GM12874 (cell line): ENCODE data around the gene IQCM.

Experiments used
- TF ChIP-seq, protein P1 (sequence below): IDR thresholded peaks from 2 replicates; pipeline ENCODE4 v1.5.1; 2011; ENCODE audit warnings: low read depth, mild to moderate bottlenecking, control low read depth, low read length, moderate library complexity; ENCODE audit not compliant: insufficient read depth

The IQCM gene

DNA sequence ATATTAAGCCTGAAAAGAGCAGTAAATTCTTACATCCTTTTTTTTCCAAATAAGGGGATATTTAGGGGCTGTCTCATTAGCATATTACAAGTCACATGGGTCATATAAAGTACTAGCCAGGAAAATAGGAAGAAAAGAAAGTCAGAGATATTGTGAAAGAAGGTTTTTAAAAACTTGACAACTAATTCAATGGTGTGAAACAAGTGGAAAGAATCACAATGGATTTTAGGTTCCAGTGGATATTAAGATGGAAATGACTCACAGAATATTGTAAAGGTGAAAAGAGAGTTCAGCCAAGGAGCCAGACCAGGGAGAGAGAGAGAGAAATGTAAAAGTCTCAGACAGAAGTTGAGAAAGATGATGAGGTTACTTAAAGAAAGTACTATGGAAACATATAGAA, 297.2 kb downstream of the IQCM start:
- TF ChIP-seq, protein P1, sequence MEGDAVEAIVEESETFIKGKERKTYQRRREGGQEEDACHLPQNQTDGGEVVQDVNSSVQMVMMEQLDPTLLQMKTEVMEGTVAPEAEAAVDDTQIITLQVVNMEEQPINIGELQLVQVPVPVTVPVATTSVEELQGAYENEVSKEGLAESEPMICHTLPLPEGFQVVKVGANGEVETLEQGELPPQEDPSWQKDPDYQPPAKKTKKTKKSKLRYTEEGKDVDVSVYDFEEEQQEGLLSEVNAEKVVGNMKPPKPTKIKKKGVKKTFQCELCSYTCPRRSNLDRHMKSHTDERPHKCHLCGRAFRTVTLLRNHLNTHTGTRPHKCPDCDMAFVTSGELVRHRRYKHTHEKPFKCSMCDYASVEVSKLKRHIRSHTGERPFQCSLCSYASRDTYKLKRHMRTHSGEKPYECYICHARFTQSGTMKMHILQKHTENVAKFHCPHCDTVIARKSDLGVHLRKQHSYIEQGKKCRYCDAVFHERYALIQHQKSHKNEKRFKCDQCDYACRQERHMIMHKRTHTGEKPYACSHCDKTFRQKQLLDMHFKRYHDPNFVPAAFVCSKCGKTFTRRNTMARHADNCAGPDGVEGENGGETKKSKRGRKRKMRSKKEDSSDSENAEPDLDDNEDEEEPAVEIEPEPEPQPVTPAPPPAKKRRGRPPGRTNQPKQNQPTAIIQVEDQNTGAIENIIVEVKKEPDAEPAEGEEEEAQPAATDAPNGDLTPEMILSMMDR: no peak

DNA sequence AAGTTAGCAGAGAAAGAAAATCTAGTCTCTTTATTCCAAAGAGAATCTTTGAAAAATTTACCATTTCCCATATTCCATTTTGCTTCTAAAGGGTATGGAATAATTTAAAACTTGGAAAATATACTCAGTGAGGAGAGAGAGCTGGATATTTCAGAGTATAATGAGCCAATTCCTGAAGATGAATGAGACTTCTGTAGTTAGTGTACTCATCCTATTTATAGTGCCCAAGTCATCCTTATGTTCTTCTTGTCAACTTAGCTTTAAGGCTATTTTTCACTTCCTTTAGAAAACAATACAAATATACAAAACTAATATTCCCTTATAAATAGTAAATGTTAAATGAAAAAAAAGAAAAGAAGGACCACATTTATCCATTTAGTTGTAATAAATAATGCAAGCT, 302.6 kb downstream of the IQCM start:
- TF ChIP-seq, protein P1: no peak

DNA sequence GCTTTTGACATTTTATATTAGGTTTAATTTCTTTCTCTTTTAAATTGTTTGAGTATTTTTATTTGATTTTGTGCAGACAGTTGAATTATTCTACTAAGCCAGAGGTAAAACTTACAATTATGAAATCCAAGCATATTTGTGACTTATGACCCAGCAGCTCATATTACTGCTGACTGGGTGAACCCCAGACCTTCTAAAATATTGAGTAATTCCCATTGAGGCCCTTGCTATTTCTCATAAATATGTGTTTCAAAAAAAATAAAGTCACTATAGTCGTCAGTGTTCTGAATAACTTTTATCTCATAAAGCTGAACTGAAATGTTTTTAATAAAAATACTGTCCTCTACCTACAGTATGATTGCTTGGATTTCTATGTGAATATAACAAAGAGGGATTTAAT, 303.1 kb downstream of the IQCM start:
- TF ChIP-seq, protein P1: no peak

DNA sequence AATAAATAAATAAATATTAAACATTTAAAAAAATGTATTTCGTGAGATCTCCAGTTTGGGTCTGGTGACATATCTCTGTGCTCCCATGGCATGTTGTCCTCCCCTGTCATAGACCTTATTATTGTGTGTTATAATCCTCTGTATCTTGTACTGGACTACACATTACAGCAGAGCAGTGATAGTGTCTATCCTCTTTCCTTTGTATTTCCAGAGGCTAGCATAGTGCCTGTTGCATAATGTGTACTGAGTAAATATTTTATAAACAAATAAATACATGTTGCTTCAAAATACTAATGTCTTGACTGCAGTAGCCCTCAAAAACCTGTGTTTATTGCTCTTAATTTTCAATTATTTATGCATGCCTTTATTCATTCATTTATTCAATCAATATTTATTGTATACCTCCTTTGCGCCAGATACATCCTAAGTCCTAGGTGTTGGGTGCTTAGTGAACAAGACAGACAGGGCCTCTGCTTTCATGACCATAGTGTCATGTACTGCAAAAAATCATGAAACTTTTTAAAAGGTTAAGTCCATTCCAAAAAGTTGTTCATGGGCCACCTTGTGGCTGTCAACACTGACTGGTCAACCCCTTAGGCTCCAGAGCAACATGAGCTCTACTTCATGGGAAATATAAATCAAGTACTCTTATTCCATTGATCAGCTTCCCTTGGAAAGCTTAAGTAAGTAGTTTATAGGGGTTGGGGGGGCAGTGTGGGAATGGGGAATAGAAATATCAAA, 303.9 kb downstream of the IQCM start:
- TF ChIP-seq, protein P1: no peak

DNA sequence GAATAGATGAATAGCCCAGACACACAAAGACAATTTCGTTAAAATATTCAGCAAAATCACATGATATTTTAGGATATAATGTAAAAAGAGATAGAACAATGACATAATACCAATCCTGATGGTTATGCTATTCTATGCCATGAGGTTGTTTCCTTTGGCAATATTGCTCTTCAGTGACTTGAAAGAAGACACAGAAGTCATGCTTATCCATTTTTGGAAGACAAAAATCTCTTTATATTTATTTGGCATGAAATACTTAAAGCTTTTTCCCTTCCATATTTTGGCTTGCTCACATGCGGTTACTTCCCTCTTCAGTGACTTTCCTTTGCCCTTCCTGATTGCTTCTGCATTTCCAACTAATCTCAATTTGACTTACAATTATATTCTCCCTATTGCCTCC, 314.8 kb downstream of the IQCM start:
- TF ChIP-seq, protein P1: no peak

DNA sequence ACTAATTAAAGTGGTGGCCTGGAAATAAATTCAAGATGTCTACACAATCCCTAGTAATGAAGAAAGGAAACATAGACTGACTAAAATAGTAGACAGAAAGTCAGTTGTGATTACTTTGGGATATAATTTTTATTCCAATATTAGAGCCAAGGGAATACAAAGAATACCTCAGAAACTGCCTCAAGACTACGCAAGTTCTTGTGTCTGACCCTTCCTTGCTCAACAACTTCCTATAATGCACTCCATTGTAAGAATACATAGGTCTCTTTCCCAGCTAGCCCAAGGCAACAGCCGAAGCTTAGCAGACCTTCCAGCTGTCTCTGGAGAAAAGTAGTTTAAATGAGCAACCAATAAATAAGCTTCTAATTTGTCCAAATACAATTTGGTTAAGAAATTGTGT, 315.9 kb downstream of the IQCM start:
- TF ChIP-seq, protein P1: no peak

DNA sequence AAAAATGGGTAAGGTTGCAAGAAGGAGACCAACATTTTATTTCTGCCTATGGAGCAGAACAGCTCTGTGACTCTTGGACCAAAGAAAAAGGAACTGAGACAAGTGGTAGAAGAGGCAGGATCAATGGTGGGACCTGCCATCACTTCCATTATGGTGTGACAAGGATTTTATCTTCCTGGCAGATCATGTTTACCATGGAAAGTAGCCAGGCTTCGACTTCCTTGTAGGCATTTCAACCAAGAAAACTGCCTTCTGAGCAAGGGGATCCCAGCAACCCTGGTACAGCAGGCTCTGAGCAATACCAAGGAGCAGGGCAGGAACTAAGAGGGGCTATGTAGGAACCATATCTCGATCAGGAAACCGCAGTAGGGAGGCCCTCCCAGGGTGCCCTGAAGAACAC, 317.4 kb downstream of the IQCM start:
- TF ChIP-seq, protein P1: no peak
